ENCODE results near the gene CELF4. TPM values are rescaled to one million over a fixed set of nuclear protein-coding genes. Genes with fewer than 3 reads are reported as not detected.

CELF4 gene
- total and polyA plus RNA-seq, 10 of the 15 experiments (the other 5 are each of a cell fraction or from before 2014, with no cell fraction given): 0.03 to 0.32 TPM; not detected in 8

DNA sequence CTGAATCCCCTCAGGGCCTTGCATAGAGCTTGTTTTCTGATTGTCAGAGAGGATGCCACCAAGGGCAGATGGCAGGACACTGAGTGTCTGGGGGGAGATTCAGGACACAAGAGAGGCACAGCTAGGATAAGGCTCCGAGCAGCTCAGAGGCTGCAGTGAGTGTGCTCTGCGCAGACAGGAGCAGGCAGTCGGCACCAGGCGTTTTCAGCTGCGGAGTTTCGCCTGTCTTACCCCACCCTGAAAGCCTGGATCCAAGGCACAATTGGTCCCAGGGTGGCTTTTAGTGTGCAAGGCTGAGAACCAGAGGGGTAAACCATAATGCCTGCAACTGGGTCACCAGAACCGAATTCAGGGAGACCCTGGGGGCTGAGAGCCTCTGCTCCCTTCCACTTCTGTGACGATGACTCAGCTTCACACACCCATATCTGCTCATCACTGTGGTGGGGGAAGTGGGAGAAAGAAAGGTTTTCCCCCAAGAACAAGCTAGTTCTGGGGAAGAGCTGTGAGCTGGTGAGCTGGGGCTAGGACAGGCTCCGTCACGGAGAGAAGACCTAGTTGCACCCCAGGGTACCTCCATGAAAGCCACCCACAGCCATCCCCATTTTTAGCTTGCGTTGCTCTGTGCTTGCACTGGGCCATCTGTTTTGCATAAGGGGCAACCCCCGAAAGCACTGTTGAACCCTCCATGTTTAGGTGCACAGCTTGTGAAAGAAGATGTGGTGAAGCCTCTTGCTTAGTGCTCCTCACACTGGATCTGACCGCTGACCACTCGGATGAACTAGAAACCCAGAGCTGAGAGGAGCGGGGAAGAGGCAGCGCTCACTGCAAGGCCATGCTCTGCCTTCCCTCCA is 173.7 kb downstream of the CELF4 start (continued):
- TF ChIP-seq, protein P1, sequence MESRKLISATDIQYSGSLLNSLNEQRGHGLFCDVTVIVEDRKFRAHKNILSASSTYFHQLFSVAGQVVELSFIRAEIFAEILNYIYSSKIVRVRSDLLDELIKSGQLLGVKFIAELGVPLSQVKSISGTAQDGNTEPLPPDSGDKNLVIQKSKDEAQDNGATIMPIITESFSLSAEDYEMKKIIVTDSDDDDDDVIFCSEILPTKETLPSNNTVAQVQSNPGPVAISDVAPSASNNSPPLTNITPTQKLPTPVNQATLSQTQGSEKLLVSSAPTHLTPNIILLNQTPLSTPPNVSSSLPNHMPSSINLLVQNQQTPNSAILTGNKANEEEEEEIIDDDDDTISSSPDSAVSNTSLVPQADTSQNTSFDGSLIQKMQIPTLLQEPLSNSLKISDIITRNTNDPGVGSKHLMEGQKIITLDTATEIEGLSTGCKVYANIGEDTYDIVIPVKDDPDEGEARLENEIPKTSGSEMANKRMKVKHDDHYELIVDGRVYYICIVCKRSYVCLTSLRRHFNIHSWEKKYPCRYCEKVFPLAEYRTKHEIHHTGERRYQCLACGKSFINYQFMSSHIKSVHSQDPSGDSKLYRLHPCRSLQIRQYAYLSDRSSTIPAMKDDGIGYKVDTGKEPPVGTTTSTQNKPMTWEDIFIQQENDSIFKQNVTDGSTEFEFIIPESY (IDR thresholded peaks at IDR 0.05): no peak
- TF ChIP-seq, protein P2, sequence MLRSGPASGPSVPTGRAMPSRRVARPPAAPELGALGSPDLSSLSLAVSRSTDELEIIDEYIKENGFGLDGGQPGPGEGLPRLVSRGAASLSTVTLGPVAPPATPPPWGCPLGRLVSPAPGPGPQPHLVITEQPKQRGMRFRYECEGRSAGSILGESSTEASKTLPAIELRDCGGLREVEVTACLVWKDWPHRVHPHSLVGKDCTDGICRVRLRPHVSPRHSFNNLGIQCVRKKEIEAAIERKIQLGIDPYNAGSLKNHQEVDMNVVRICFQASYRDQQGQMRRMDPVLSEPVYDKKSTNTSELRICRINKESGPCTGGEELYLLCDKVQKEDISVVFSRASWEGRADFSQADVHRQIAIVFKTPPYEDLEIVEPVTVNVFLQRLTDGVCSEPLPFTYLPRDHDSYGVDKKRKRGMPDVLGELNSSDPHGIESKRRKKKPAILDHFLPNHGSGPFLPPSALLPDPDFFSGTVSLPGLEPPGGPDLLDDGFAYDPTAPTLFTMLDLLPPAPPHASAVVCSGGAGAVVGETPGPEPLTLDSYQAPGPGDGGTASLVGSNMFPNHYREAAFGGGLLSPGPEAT (IDR thresholded peaks at IDR 0.05; ENCODE audit: low read depth): no peak
- no peak for TF ChIP-seq BCL11A (IDR thresholded peaks at IDR 0.05; ENCODE audit: low read depth, low read length)
- TF ChIP-seq DPF2 (IDR thresholded peaks at IDR 0.05): 0 out of 2 replicates have a peak, but pooled peaks have one; percentile 40
- no peak for TF ChIP-seq TCF7 (IDR thresholded peaks at IDR 0.05; ENCODE audit: borderline replicate concordance)
- TF ChIP-seq NFIC (IDR thresholded peaks at IDR 0.05; ENCODE audit: low read depth, low read length): no peak
- TF ChIP-seq, protein P3, sequence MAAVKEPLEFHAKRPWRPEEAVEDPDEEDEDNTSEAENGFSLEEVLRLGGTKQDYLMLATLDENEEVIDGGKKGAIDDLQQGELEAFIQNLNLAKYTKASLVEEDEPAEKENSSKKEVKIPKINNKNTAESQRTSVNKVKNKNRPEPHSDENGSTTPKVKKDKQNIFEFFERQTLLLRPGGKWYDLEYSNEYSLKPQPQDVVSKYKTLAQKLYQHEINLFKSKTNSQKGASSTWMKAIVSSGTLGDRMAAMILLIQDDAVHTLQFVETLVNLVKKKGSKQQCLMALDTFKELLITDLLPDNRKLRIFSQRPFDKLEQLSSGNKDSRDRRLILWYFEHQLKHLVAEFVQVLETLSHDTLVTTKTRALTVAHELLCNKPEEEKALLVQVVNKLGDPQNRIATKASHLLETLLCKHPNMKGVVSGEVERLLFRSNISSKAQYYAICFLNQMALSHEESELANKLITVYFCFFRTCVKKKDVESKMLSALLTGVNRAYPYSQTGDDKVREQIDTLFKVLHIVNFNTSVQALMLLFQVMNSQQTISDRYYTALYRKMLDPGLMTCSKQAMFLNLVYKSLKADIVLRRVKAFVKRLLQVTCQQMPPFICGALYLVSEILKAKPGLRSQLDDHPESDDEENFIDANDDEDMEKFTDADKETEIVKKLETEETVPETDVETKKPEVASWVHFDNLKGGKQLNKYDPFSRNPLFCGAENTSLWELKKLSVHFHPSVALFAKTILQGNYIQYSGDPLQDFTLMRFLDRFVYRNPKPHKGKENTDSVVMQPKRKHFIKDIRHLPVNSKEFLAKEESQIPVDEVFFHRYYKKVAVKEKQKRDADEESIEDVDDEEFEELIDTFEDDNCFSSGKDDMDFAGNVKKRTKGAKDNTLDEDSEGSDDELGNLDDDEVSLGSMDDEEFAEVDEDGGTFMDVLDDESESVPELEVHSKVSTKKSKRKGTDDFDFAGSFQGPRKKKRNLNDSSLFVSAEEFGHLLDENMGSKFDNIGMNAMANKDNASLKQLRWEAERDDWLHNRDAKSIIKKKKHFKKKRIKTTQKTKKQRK (IDR thresholded peaks at IDR 0.05; ENCODE audit: low read depth, low read length): no peak
- TF ChIP-seq, protein P4, sequence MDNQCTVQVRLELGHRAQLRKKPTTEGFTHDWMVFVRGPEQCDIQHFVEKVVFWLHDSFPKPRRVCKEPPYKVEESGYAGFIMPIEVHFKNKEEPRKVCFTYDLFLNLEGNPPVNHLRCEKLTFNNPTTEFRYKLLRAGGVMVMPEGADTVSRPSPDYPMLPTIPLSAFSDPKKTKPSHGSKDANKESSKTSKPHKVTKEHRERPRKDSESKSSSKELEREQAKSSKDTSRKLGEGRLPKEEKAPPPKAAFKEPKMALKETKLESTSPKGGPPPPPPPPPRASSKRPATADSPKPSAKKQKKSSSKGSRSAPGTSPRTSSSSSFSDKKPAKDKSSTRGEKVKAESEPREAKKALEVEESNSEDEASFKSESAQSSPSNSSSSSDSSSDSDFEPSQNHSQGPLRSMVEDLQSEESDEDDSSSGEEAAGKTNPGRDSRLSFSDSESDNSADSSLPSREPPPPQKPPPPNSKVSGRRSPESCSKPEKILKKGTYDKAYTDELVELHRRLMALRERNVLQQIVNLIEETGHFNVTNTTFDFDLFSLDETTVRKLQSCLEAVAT (IDR thresholded peaks at IDR 0.05): no peak
- TF ChIP-seq YBX1 (IDR thresholded peaks at IDR 0.05): no peak
- TF ChIP-seq SPI1 (IDR thresholded peaks at IDR 0.05; ENCODE audit: borderline replicate concordance, insufficient read depth, low read depth, low read length): peak; percentile 52; the same call in 1 of the 2 replicates
- no peak for TF ChIP-seq RUNX3 (IDR thresholded peaks at IDR 0.05; ENCODE audit: low read length)
- TF ChIP-seq NR2C2 (IDR thresholded peaks at IDR 0.05; ENCODE audit: borderline replicate concordance, control insufficient read depth, insufficient read length, low read depth): no peak
- no peak for TF ChIP-seq SRF (IDR thresholded peaks at IDR 0.05; ENCODE audit: low read depth in 2 of 2, low read length in 2 of 2)
- TF ChIP-seq STAT3 (IDR thresholded peaks at IDR 0.05; ENCODE audit: low read depth, low read length): no peak

All from GM12878 (cell line).